Measurements from ENCODE around the gene HILPDA.
A peak's percentile ranks its signal among the peaks of the same experiment; 100 is the strongest.

- TF ChIP-seq, protein P1, sequence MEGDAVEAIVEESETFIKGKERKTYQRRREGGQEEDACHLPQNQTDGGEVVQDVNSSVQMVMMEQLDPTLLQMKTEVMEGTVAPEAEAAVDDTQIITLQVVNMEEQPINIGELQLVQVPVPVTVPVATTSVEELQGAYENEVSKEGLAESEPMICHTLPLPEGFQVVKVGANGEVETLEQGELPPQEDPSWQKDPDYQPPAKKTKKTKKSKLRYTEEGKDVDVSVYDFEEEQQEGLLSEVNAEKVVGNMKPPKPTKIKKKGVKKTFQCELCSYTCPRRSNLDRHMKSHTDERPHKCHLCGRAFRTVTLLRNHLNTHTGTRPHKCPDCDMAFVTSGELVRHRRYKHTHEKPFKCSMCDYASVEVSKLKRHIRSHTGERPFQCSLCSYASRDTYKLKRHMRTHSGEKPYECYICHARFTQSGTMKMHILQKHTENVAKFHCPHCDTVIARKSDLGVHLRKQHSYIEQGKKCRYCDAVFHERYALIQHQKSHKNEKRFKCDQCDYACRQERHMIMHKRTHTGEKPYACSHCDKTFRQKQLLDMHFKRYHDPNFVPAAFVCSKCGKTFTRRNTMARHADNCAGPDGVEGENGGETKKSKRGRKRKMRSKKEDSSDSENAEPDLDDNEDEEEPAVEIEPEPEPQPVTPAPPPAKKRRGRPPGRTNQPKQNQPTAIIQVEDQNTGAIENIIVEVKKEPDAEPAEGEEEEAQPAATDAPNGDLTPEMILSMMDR (IDR thresholded peaks at IDR 0.05; ENCODE audit: insufficient read depth, low read length, poor library complexity, severe bottlenecking), result peak; percentile 57
- TF ChIP-seq EZH2phosphoT487 (conservative IDR thresholded peaks at IDR 0.05; ENCODE audit: low read length), result no peak
Observed at GRCh38 chr7:128427289-128427891, 28.3 kb upstream of the HILPDA start.
